Lower leg skin (tissue), 3 donors: ENCODE data around the gene SYTL2.

ENCODE experiments used
- POLR2A ChIP-seq, 2 donors: fragments of 450-650 bp; IDR thresholded peaks; one replicate each; pipeline ENCODE4 v1.6.1; 2016 to 2017; ENCODE audit warnings: antibody characterized with exemption in 2 of 2, mild to moderate bottlenecking in 1 of 2, moderate library complexity in 1 of 2
- TF ChIP-seq, protein P1 (sequence below), 3 donors: fragments of 450-650 bp; IDR thresholded peaks; one replicate each; pipeline ENCODE4 v1.5.1; 2016; ENCODE audit warnings: antibody characterized with exemption in 3 of 3, mild to moderate bottlenecking in 3 of 3, moderate library complexity in 2 of 3

DNA sequence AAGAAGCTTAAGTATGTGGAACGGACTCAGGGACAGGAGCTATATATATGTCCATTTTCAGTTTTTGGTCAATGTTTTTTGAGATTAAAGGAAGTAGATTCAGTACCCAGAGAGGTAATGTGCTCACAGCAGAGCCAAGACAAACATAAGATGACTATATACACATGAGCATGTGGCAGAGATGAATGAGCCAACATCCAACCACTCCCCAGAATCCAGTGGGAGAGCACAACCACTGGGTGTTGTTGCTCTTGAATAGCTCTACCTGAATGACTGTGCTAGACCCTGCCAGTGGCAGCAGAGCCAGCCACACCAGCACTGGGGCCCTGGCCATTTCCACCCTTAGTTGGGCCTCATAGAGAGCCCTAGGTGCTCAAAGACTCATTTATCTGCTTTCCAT is 10.7 kb upstream of the SYTL2 start:
- TF ChIP-seq, protein P1, sequence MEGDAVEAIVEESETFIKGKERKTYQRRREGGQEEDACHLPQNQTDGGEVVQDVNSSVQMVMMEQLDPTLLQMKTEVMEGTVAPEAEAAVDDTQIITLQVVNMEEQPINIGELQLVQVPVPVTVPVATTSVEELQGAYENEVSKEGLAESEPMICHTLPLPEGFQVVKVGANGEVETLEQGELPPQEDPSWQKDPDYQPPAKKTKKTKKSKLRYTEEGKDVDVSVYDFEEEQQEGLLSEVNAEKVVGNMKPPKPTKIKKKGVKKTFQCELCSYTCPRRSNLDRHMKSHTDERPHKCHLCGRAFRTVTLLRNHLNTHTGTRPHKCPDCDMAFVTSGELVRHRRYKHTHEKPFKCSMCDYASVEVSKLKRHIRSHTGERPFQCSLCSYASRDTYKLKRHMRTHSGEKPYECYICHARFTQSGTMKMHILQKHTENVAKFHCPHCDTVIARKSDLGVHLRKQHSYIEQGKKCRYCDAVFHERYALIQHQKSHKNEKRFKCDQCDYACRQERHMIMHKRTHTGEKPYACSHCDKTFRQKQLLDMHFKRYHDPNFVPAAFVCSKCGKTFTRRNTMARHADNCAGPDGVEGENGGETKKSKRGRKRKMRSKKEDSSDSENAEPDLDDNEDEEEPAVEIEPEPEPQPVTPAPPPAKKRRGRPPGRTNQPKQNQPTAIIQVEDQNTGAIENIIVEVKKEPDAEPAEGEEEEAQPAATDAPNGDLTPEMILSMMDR (IDR thresholded peaks at IDR 0.05) = no peak
- TF ChIP-seq POLR2A (IDR thresholded peaks at IDR 0.05) = no peak
